Activated CD4-positive, alpha-beta T cell treated with anti-CD3 and anti-CD28 coated beads, Interleukin-2, Interleukin-6, amounts not matched to agents 100 ng/mL and 50 ng/mL, durations not matched to agents 16 hours and 8 hours (primary cell): ENCODE results near the gene PROSER3.

Experiments
- DNase-seq: peaks from one replicate; pipeline ENCODE4 v3.0.0-alpha.2; 2020

The PROSER3 gene

DNA sequence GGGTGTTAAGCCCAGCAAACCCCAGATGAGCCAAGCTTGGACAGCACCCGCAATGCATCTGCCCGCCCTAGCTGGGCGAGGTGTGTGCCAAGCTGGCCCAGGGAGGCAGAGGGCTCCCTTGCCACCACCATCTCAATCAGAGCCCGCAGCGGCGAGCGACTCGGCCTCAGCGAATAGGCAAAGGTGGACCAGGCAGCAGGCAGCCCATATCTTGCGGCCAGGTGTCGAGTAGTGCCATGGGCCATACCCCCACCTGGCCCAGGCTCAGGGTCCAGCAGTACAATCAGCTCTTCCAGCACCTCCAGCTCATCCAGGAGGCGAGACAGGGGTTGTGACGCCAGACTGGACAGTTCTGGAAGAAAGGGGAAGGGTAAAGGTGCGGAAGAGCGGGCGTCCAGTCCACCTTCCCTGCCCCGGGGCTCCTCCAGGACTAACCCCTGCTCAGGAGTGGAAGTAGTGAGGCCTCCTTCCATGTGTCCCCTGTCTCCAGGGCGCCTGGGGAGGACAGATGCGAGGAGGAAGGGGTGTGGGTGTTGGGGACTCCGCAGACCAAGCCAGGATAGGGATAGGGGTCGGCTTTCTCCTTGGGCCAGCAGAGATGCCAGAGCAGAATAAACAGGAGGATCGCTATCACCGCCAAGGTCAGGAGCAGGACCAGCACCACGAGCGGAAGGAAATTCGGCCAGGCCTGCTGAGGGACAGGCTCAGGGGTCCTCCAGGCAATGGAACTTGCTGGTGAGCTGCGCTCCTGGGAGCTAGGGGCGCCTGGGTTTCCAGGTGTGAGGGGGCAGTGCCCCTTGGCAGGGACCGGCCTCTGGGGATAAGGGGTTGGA, 18.5 kb upstream of the PROSER3 start:
- no peak for DNase-seq

DNA sequence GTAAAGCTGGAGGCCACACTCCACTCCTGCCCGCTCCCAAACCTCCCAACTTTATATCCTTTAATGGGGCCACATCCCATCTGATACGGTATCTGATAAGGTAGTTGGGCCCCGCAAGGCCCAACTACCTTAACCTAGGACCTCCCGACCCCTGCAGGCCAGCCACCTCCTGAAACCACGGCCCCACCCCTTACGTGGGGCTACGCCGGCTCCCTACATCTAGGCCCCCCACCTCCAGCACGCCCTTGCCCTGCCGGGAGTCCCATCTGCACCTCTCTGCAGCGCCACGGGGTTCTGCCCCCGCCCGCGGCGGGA, 17.9 kb upstream of the PROSER3 start:
- DNase-seq: no peak

DNA sequence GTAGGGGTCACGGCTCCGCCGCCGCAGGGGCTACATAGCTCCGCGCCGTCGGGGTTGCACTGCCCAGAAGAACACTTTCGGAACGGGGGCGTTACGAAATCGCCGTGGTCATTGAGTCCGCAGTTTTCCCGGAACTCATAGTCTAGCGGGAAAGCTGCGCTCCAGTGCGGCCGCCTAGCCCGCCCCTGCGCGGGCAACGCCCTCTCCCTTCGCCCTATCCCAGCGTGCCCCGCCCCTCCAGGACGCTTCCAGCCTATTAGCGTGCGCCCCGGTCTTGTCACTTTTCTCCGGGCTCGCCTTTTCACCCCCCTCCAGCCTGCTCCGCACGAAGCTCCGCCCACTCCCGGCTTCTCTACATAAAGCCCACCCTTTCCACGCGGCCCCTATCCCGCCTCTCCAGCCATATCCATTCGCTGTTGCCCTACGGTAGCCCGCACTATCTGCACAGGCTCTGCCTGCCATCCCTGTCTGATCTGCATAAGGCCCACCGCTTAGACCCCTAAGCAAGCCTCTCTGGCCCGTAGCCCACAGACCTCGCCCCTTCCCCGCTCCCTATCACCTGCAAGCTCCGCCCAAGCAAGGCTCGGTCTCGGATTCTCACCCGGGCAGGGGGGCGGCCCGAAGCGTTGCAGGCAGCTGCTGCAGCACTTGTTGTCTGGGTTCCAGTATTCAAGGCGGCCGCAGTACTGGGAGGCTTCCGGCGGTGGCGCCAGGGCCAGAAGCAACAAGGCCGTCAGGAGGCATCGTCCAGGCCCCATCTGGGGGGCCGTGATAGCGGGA, 17.4 kb upstream of the PROSER3 start:
- DNase-seq: peak; percentile 98

DNA sequence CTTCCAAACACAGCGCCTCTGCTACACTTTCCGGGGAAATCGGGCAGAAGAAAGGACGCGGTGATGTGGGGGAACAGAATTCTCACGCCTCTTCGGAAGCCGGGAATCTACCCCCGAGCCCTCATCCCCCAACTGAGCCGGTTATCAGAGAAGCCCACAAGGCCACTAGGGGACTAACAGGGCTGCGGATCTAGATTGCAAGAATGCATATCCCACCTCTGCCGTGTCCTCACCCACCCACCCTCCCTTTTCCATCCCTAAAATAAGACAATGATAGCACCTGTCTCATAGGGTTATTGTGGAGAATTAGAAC, 16.8 kb upstream of the PROSER3 start:
- no peak for DNase-seq

DNA sequence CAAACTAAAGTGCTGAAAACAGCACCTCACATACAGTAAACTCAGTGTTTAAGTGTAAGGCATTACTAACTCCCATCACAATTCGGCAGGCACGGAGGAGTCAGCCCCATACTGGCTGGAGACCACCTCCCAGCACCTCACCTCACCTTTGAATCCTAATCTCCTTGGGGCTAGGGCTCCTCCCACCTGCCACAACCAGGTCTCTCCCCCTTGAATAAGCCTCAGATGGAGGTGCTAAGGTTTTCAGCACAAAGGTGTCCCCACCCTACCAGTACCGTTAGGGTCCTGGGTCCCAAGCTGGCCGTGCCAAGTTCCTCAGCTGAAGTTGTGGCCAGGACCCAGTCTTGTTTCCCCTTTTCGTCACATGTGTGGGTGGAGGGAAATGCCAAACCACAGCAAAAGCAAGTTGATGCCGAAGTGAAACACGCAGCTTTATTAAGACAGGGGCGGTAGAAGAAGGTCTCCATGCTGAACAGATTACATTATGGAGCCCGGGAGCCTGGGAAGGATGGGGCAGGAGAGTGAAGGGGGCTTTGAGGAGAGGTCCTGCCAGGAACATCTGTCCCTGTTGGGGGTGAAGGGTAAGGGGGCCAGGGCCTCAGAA, 15.8 kb upstream of the PROSER3 start, which contains the start of gene IGFLR1:
IGFLR1 (minus strand) TSS at position 332 of the 604 bp plus-strand sequence. CDS start 1,272 bp downstream, outside the sequence.
- DNase-seq: peak; percentile 80

DNA sequence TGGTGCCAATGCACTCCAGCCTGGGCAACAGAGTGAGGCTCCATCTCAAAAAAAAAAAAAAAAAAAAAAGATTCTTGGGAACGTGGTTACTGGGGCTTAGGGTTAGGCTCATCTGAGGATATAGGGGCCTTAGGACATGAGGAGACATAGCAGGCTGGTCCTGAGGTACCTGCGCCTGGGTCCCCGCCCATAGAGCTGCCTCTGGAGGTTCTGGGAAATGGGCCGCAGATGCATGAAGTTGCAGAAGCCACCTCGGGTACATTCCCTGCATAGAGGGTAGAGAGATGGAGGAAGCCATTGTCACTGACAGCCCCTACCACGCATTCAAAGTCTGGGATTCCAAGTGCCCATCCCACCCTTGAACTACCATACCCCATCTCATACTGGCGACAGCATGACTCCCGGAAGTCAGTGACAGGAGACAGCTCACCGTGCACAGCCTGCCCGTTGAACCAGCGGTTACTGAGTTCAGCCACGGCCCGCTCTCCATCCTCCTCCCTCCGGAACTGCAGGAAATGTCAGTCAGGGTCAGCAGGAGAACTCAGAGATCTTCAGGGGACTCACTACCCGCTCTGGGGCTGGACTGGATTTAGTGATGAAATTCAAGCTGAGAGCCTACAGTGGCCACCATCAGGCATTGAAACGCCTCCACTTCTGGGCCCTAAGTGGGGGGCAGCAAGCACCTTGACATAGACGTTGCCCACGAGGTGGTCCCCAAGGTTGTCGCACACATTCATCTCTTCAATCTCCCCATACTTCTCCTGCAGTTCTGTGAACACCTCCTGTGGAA, 14.1 kb upstream of the PROSER3 start:
- no peak for DNase-seq

DNA sequence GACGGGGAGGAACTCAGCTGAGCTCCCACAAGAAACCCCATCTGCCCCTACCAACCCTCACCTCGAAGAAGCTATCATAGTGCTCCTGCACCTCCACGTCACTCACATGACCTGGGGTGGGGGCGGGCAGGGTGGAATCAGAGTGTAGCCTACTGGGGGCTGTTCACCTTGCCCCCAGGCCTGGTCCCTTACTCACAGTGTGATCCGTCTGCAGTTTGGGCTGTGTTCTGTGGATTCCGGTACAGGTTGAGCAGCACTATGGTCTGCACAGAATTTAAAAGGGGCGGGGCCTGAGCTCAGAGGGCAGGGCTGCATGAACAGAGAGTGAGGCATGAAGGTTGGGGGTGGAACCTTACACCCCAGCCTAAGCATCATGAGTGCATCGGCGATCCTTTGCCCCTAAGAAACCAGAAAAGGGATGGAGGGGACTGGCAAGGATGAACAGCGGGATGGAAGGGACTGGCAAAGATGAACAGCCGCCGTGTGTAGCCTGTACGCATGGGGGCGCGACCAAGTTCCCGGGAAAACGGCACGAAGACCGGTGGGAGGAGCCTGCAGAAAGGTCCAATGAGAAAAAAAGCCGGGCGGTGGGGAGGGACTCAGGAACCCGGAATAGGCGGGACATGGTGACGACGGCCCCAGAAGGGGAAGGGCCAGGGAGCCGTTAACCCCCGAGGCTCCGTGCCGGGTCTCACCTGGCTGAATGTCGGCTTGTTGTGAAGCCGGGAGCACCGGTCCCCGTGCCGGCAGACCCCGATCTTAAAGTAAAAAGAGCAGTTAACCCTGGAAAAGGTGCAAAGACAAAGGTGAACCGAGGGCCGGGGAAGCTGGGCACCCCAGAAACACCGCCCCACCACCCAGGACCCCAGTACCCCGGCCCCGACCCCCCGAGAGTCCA, 13.3 kb upstream of the PROSER3 start:
- DNase-seq: peak; percentile 97

DNA sequence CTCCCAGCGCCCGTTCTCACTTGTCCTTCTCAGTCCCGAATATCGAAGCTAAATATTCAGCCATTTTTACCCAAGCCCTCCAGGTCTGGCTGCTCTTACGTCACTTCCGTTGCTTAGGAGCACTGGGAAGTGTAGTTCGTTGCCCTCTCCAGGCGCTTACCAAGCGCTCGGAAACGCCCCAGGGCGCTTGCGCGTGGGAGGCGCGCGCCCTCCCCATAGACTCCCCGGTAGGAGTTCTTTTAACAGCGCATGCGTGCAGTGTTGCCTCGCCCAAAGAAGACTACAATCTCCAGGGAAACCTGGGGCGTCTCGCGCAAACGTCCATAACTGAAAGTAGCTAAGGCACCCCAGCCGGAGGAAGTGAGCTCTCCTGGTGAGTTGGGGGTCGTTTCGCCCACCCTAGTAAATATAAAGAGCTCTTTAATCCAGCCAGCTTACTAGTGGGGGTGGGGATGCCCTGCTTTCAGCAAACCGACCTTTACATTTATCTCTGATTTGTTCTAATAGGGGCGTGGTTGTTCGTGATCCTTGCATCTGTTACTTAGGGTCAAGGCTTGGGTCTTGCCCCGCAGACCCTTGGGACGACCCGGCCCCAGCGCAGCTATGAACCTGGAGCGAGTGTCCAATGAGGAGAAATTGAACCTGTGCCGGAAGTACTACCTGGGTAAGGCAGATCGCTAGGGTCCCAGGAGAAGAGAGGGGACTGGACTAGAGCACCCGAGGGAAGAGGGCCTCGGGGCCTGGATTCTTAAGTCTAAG, 12.5 kb upstream of the PROSER3 start, which contains the start of the genes PSENEN and U2AF1L4:
PSENEN (plus strand) TSS at position 324 of the 759 bp plus-strand sequence; CDS start at position 604, 280 bp downstream.
U2AF1L4 (minus strand) TSS at position 91 of the 759 bp plus-strand sequence; CDS start at position 64, 27 bp downstream.
- peak; percentile 99 for DNase-seq

DNA sequence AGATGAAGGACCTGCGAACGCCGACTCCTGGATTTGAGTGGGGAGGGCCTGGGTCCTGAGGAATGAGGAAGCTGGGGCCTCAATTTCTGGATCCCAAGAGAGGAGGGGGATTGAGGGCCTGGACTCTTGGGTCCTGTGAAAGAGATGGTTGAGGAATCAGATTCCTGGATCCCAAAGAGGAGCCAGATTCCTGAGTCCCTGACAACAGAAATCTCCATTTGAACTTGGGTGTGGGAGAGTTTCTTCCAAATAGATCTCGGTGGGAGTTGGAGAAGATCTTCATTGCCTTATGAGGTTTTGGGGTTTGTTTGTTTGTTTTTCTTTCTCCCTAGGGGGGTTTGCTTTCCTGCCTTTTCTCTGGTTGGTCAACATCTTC, 11.9 kb upstream of the PROSER3 start:
- no peak for DNase-seq

DNA sequence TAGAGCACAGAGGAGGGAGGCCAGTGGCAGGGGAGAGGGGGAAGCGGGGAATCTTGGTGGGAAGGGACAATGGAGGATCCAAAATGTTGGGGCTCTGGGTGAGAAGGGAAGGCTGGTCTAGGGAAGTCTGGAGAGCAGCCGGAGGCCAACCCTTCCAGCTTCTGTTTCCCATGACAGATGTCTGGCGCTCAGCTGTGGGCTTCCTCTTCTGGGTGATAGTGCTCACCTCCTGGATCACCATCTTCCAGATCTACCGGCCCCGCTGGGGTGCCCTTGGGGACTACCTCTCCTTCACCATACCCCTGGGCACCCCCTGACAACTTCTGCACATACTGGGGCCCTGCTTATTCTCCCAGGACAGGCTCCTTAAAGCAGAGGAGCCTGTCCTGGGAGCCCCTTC, 11.4 kb upstream of the PROSER3 start:
- no peak for DNase-seq

DNA sequence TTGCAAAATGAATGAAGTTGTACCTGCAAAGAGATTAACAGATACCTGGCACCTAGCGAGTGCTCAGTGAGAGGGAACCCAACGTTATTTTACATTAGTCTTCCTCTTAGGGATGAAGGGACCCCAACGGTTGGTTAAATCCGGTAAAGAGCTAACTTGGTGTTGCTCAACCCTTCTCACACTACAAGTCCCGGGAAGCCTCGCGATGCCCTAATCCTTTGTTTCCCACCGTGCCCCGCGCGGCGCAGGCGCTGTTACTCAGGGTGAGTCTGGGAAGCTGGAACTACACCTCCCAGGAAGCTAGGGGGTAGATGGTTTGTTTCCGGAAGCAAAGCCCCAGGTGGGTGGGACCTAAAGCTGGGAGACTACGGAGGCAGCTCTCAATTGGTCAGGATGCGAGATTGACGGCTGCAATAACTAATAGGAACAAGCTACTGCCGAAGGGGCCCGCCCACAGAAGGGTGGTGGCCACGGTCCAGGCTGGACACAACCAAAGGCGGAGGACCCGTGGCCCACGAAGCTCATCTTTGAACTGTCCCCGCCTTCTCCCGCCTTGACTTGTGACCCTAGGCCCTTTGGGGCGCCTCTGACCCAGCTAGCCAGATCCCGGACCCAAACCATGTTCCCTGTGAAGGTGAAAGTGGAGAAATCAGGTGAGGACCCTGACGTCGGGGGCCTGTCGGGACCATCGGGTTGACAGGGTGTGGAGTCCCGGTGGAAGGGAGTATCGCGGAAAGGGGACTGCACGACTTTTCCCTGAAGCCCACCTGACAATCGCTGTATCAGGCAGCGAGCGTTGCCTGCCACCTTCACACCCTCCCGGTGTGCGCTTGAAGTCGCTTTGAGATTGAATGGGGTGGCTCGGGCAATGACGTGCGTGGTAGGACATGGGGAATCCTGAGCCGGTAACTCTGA, 9.6 kb upstream of the PROSER3 start, which contains the start of gene LIN37:
LIN37 (plus strand) TSS at position 471 of the 915 bp plus-strand sequence; CDS start at position 620, 149 bp downstream.
- peak; percentile 99 for DNase-seq

DNA sequence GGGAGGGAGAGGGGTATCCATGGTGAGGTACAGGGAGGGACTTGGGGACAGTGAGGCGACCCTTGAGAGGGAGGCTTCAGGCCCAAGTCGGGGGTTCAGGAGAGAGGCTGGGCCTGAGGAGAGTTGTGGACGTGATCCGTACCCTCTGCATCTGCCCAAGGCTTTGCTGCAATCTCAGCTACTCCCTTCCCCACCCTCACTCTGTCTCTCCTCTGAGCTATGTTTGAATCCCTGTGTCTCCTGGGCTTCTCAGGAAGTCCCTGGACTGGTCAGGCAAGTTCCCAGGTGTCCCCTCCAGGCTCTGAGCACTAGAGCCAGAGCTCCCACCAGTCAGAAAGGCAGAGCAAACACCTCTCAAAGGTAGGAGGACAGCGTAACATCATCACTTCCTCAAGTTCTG, 7.8 kb upstream of the PROSER3 start:
- DNase-seq: no peak

DNA sequence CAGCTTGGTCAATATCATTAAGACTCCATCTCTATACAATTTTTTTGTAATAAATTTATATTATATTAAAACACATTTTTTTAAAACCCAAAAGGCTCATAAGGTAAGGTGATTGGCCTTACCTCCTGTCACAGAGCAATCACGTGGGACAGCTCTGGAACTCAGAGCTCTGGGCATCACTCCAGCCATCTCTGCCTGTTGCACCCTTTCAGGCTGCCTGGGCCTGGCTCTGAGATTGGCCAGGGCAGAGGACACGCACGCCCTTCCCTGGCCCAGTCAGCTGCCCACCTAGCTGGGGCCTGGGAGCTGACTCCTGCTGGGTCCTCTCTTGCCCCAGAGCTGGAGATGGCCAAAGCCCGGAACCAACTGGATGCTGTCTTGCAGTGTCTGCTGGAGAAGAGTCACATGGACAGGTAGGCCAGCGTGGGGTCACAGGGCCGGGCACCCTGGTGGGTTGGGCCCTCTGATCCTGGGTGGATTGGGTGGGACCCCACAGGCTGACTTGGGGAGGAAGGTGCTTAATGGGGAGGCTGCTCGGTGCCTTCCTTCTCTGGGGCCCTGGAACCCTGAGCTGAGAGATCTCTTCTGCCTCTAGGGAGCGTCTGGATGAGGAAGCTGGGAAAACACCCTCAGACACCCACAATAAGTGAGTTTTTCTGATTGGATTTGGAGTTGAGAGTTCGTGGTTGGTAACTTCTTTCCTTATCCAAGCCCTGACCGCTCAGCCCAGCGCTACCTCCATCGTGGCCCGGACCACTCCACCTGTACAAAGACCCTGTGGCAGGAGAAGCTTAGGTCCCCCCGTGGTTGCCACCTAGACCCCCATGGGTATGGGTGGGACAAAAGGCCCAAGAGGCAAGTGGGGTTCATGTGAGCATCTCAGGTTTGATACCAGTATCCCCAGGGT, 5.9 kb upstream of the PROSER3 start:
- no peak for DNase-seq

DNA sequence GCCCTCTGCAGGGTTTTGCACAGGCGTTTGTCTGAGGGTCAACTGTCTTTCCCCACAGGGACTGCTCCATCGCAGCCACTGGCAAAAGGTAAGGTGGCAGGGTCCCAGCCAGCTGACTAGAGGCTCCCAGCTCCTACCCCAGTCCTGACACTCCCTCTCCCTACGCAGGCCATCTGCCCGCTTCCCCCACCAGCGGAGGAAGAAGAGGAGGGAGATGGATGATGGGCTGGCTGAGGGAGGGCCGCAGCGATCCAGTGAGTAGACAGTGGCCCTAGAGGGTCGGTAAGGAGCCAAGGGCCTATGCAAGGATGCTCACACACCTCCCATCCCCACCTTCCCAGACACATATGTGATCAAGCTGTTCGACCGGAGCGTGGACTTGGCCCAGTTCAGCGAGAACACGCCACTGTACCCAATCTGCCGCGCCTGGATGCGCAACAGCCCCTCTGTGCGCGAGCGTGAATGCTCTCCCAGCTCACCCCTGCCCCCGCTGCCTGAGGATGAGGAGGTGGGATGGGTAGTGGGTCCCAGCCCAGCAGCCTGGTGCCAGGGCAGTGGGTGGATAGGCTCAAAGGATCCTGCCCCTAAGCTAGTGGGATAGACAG, 5.1 kb upstream of the PROSER3 start:
- DNase-seq: no peak

DNA sequence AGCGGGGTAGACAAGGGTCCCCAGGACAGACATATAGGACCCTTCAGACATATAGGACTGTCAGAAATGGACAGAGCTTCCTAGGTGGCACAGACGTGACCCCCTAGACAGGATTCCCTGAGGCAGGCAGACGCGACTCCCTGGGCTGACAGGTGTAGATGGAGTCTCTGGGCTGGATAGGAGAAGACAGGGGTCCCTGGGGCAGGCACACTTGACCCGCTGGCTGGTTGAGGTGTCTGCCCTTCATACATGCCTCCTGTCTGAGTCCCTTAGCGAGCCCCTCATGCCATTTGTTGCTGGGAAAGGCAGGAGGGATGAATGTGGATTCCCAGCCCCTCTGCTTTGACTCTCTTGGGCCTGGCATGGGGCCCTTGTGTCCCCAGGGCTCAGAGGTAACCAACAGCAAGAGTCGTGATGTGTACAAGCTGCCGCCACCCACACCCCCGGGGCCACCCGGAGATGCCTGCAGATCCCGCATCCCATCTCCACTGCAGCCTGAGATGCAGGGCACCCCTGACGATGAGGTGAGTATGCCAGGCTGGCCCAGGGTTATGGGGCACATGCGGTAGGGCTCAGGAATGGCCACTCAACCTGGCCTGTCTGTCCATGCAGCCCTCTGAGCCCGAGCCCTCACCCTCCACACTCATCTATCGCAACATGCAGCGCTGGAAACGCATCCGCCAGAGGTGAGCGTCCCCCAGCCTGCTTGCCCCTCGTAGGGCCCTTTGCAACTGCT, 4.2 kb upstream of the PROSER3 start:
- no peak for DNase-seq

DNA sequence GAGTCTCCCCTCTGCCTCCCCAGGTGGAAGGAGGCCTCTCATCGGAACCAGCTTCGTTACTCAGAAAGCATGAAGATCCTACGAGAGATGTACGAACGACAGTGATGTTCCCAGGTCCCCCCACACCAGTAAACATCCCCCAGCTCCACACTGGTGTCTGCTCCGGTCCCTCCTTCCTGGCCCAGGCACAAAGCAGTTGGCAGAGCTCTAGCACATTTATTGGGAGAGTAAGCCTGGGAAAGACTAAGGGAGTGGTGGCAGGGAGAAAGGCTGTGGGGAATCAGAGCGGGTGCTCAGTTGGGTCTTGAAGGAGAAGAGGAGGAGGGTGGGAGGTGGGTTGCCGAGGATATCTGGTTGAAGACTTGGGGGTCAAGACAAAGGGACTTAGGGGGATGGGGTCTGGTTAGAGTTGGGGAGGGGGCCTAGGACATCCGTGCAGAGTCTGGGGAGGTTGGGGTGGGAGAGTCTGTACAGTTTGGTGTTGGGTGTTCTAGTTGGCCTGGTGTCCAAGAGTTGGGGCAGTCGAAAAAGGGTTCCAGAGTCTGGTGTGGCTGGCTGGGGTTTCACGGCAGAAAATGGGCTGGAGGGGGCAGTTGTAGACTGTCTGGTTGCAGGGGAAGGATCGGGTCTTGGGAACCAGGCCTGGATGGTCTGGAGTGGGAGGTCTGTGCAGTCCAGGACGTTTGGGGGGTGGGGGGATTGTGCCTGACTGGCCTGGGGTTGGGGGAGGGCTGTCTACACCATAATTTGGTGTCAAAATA, 3.4 kb upstream of the PROSER3 start:
- no peak for DNase-seq

DNA sequence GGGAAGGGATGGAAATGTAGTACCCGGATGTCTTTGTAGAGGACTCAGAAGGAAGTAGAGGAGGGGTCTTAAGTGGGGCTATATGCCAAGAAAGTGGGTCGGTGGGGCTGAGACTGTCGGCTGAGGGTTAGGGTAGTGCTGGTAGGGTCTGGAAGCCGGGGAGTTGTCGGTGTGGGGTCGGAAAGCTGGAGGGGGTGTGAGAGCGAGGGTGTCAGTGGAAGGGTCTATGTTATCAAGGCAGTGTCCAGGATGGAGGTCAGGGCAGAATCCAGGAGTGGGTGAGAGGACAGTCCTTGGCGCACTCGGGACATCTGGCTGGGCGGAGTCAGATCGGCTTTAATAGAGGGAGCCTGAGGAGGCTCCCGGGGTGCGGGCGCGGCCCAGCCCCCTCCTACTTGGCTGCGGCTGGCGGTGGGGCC, 2.8 kb upstream of the PROSER3 start:
- no peak for DNase-seq
